ENCODE results near the gene DUSP14. TPM values are rescaled to one million over a fixed set of nuclear protein-coding genes. Genes with fewer than 3 reads are reported as not detected.

Gene DUSP14
- total and polyA plus RNA-seq, 7 donors = 9.3 to 32.1 (median 11.6) TPM

GRCh38 chr17:37480427-37480826, 9.3 kb upstream of the DUSP14 start:
- no peak for TF ChIP-seq CTCF (IDR thresholded peaks at IDR 0.05)
- 66 to 81% (median 79%) methylated on average over 2 of the region's 2 CpGs for WGBS, 3 donors
- H3K36me3 ChIP-seq (ENCODE audit: insufficient read depth in 1 of 2, low read depth in 1 of 2) = peaks cover 7 to 49% of the 10 kb centered on the region in 2 donors
- H3K27ac ChIP-seq = no peak overlapping the region
- no peaks in the 10 kb centered on the region for H3K9me3 ChIP-seq
- peaks cover 16% of the 10 kb centered on the region for H3K4me1 ChIP-seq
- H3K27me3 ChIP-seq (ENCODE audit: insufficient read depth in 3 of 3, low read length in 2 of 3) = no peaks in the 10 kb centered on the region
- H3K4me3 ChIP-seq = no peak overlapping the region
- no peak for ATAC-seq
- DNase-seq = no peak
- intact Hi-C loops (cut with DNase I) = no loop called here

- no peak overlapping the region for H3K27ac ChIP-seq
- H3K36me3 ChIP-seq (ENCODE audit: insufficient read depth in 1 of 2, low read depth in 1 of 2) = peaks cover 7 to 42% of the 10 kb centered on the region in 2 donors
- H3K4me3 ChIP-seq = no peak overlapping the region
- no peak for ATAC-seq
- DNase-seq = no peak
- WGBS, 3 donors = 90 to 96% (median 91%) methylated on average over 9 of the region's 9 CpGs
- intact Hi-C loops (cut with DNase I) = no loop called here
- peaks cover 9% of the 10 kb centered on the region for H3K4me1 ChIP-seq
- H3K27me3 ChIP-seq (ENCODE audit: insufficient read depth in 3 of 3, low read length in 2 of 3) = no peaks in the 10 kb centered on the region
- TF ChIP-seq CTCF (IDR thresholded peaks at IDR 0.05) = no peak
- H3K9me3 ChIP-seq = no peaks in the 10 kb centered on the region
Measured at GRCh38 chr17:37481001-37481665, 8.6 kb upstream of the DUSP14 start.

GRCh38 chr17:37483311-37484039, 6.2 kb upstream of the DUSP14 start:
- peaks cover 9% of the 10 kb centered on the region for H3K4me1 ChIP-seq
- intact Hi-C loops (cut with DNase I) = no loop called here
- 11 to 17% (median 14%) methylated on average over 5 of the region's 5 CpGs for WGBS, 3 donors
- H3K27me3 ChIP-seq (ENCODE audit: insufficient read depth in 3 of 3, low read length in 2 of 3) = no peaks in the 10 kb centered on the region
- no peak overlapping the region for H3K4me3 ChIP-seq
- H3K36me3 ChIP-seq (ENCODE audit: insufficient read depth in 1 of 2, low read depth in 1 of 2) = peaks cover 3 to 20% of the 10 kb centered on the region in 2 donors
- no peak for TF ChIP-seq CTCF (IDR thresholded peaks at IDR 0.05)
- H3K9me3 ChIP-seq = no peaks in the 10 kb centered on the region
- DNase-seq (peak in 1 of 2 donors; percentile 26), ATAC-seq (peak; percentile 10 to 50 (median 40))
- peak overlapping the region; percentile 13 for H3K27ac ChIP-seq

- Histone ChIP-seq H3K9me3 (no peaks in the 10 kb centered on the region), H3K4me1 (peaks cover 20% of the 10 kb centered on the region), H3K4me3 (no peak overlapping the region), H3K27ac (no peak overlapping the region), H3K36me3 (ENCODE audit: insufficient read depth in 1 of 2, low read depth in 1 of 2) (no peaks in the 10 kb centered on the region), H3K27me3 (ENCODE audit: insufficient read depth in 3 of 3, low read length in 2 of 3) (no peaks in the 10 kb centered on the region)
- no peak for TF ChIP-seq CTCF (IDR thresholded peaks at IDR 0.05)
- WGBS, 3 donors = 84 to 91% (median 88%) methylated on average over 1 of the region's 1 CpG
- intact Hi-C loops (cut with DNase I) = loop anchor here in 1 of 2 donors (5.0 kb wide), 1 partner anchor 79 kb away; the partner anchor contains the start of genes ACACA and TADA2A
- ATAC-seq (no peak), DNase-seq (no peak)
Measured at GRCh38 chr17:37485938-37486570, 3.6 kb upstream of the DUSP14 start.

Data from psoas muscle (tissue), 8 donors.